ENCODE data around the gene SNX1.

DNA sequence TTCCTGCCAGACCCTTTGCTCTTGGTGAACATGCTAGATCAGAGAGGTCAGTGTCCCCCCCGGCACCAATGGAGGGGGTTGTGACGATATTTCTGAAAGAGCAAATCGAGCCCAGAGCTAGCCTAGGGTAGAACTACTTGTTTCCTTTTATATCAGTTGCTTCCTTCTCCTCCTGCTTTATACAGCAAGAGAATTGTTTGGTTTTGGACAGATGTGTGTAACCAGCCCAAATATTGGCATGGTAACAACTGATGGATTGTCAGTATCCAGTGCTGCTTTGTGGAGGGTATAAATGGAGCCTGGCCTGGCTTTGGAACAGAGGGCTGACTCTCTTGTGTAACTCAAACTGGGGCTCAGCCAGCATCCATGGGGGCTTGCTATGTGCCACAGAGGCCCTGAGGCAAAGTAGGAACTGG is 27.2 kb downstream of the SNX1 start:
- TF ChIP-seq CTCF (conservative IDR thresholded peaks at IDR 0.05 in 1 of 2, IDR thresholded peaks at IDR 0.05 in 1 of 2; ENCODE audit: low read depth in 1 of 2, low read length in 2 of 2) (no peak), EZH2 (IDR thresholded peaks at IDR 0.05; ENCODE audit: low read length, missing control alignments) (no peak)
